Retina (tissue), 1 donor: Measurements from ENCODE around the gene MKKS.

Experiments used
- DNase-seq: peaks from one replicate; pipeline ENCODE4 v3.0.0-alpha.2; 2016

MKKS gene

GRCh38 chr20:10367693-10367942 is 66.4 kb downstream of the MKKS start:
- DNase-seq, result no peak

GRCh38 chr20:10366898-10367692 is 66.9 kb downstream of the MKKS start:
- DNase-seq, result no peak

- no peak for DNase-seq
Measured at GRCh38 chr20:10362674-10363073, 71.3 kb downstream of the MKKS start.

- DNase-seq, result no peak
Measured at GRCh38 chr20:10360878-10361277, 73.1 kb downstream of the MKKS start.

GRCh38 chr20:10359621-10360040 is 74.4 kb downstream of the MKKS start:
- DNase-seq, result no peak

GRCh38 chr20:10357974-10358373 is 76.0 kb downstream of the MKKS start:
- no peak for DNase-seq

GRCh38 chr20:10357061-10357708 is 76.8 kb downstream of the MKKS start:
- DNase-seq, result no peak

GRCh38 chr20:10356628-10357027 is 77.4 kb downstream of the MKKS start:
- no peak for DNase-seq

GRCh38 chr20:10352934-10353824 is 80.8 kb downstream of the MKKS start:
- no peak for DNase-seq
